Neural cell (in vitro differentiated cells): ENCODE data around the gene TXK. TPM values are rescaled to one million over a fixed set of nuclear protein-coding genes. Genes with fewer than 3 reads are reported as not detected.

Source experiments
- H2AFZ ChIP-seq: fragments of 200-600, 300-800 bp; sonication (generic), shearing (Covaris generic); 2 replicates; pipeline ENCODE4 v1.6.0; 2014; ENCODE audit warnings: low read depth, mild to moderate bottlenecking, antibody characterized with exemption, low read length, moderate library complexity
- H3F3A ChIP-seq: fragments of 200-600 bp; shearing (Covaris generic); 2 replicates; pipeline ENCODE4 v1.6.1; 2016; ENCODE audit warnings: mild to moderate bottlenecking, moderate library complexity, mixed read lengths, antibody characterized with exemption, low read length; ENCODE audit not compliant: insufficient read depth, poor library complexity, severe bottlenecking
- H3K27ac ChIP-seq: fragments of 200-600, 300-800 bp; sonication (generic), shearing (Covaris generic); 2 replicates; pipeline ENCODE4 v1.5.1; 2014; ENCODE audit warnings: mild to moderate bottlenecking, low read length, moderate library complexity
- H3K27me3 ChIP-seq: fragments of 300-800, 200-600 bp; sonication (generic), shearing (Covaris generic); 2 replicates; pipeline ENCODE4 v1.6.0; 2014; ENCODE audit warnings: mild to moderate bottlenecking, low read depth, low read length, moderate library complexity; ENCODE audit not compliant: insufficient read depth
- H3K36me3 ChIP-seq: fragments of 300-800, 200-600 bp; sonication (generic), shearing (Covaris generic); 2 replicates; pipeline ENCODE4 v1.5.1; 2014; ENCODE audit warnings: mild to moderate bottlenecking, antibody characterized with exemption, low read length, moderate library complexity; ENCODE audit not compliant: insufficient read depth
- H3K4me2 ChIP-seq: fragments of 300-800, 200-600 bp; sonication (generic), shearing (Covaris generic); 2 replicates; pipeline ENCODE4 v1.6.0; 2014; ENCODE audit warnings: mild to moderate bottlenecking, low read length
- H3K4me3 ChIP-seq: fragments of 300-800, 200-600 bp; sonication (generic), shearing (Covaris generic); 2 replicates; pipeline ENCODE4 v1.5.1; 2014; ENCODE audit warnings: mild to moderate bottlenecking, low read length, moderate library complexity
- H3K79me2 ChIP-seq: fragments of 200-600 bp; shearing (Covaris generic); replicated peaks from 2 replicates; pipeline ENCODE4 v1.6.0; 2014; ENCODE audit warnings: mild to moderate bottlenecking, low read length, moderate library complexity; ENCODE audit not compliant: insufficient read depth
- H3K9ac ChIP-seq: fragments of 300-800, 200-600 bp; sonication (generic), shearing (Covaris generic); 2 replicates; pipeline ENCODE4 v1.6.1; 2016; ENCODE audit warnings: mild to moderate bottlenecking, low read length, mixed read lengths
- H3K9me2 ChIP-seq: fragments of 200-600 bp; shearing (Covaris generic); 2 replicates; pipeline ENCODE4 v1.6.1; 2016; ENCODE audit warnings: mild to moderate bottlenecking, low read length, mixed read lengths; ENCODE audit not compliant: insufficient read depth
- H3K9me3 ChIP-seq: fragments of 200-600, 300-800 bp; sonication (generic), shearing (Covaris generic); 2 replicates; pipeline ENCODE4 v1.6.1; 2016; ENCODE audit warnings: mild to moderate bottlenecking, mixed run types, low read length, moderate library complexity, mixed read lengths
- H4K20me1 ChIP-seq: fragments of 200-600 bp; shearing (Covaris generic); 2 replicates; pipeline ENCODE4 v1.6.1; 2016; ENCODE audit warnings: mild to moderate bottlenecking, mixed run types; ENCODE audit not compliant: insufficient read depth
- CTCF ChIP-seq: fragments of 450-650 bp; IDR thresholded peaks from 2 replicates; pipeline ENCODE4 v1.5.1; 2014; ENCODE audit warnings: antibody characterized with exemption, mild to moderate bottlenecking, moderate library complexity; ENCODE audit not compliant: poor library complexity, severe bottlenecking
- EP300 ChIP-seq: fragments of 450-650 bp; conservative IDR thresholded peaks from 2 replicates; pipeline ENCODE4 v1.6.1; 2014; ENCODE audit warnings: antibody characterized with exemption, mild to moderate bottlenecking, moderate library complexity; ENCODE audit not compliant: poor library complexity, severe bottlenecking
- EZH2 ChIP-seq: fragments of 200-600, 300-800 bp; shearing (Covaris generic), sonication (generic); IDR thresholded peaks from 2 replicates; pipeline ENCODE4 v1.6.1; 2014; ENCODE audit warnings: antibody characterized with exemption, low read length, borderline replicate concordance, mild to moderate bottlenecking; ENCODE audit not compliant: insufficient read depth, poor library complexity, severe bottlenecking
- MXI1 ChIP-seq: fragments of 450-650 bp; conservative IDR thresholded peaks from 2 replicates; pipeline ENCODE4 v1.6.1; 2014; ENCODE audit warnings: antibody characterized with exemption, mild to moderate bottlenecking; ENCODE audit not compliant: poor library complexity, severe bottlenecking
- POLR2AphosphoS5 ChIP-seq: IDR thresholded peaks from 2 replicates; pipeline ENCODE4 v1.6.1; 2012
- RAD21 ChIP-seq: fragments of 450-650 bp; conservative IDR thresholded peaks from 2 replicates; pipeline ENCODE4 v1.6.1; 2014; ENCODE audit warnings: antibody characterized with exemption, mild to moderate bottlenecking, moderate library complexity
- REST ChIP-seq: IDR thresholded peaks from 2 replicates; pipeline ENCODE4 v1.6.1; 2012; ENCODE audit warnings: borderline replicate concordance
- SMC3 ChIP-seq: fragments of 450-650 bp; conservative IDR thresholded peaks from 2 replicates; pipeline ENCODE4 v1.6.1; 2014; ENCODE audit warnings: antibody characterized with exemption, mild to moderate bottlenecking, moderate library complexity; ENCODE audit not compliant: poor library complexity
- TAF1 ChIP-seq: IDR thresholded peaks from 2 replicates; pipeline ENCODE4 v1.6.1; 2012; ENCODE audit warnings: low read depth
- polyA plus RNA-seq: library from polyadenylated mRNA; depleted of rRNA; stranded (reverse); fragments of >200 nt; gene quantifications from 2 replicates; pipeline ENCODE4 v1.2.3, GENCODE V29; 2014

The TXK gene
- polyA plus RNA-seq, 1 donor from 2014 or later, result not detected

- Histone ChIP-seq H3K36me3 (no peaks in the 10 kb centered on the region), H3K79me2 (no peaks in the 10 kb centered on the region), H3K27ac (no peak overlapping the region), H2AFZ (no peak overlapping the region), H3K4me3 (no peak overlapping the region), H3K9me2 (no peaks in the 10 kb centered on the region), H3K9ac (no peak overlapping the region), H3K27me3 (no peaks in the 10 kb centered on the region), H3K4me2 (no peak overlapping the region), H3F3A (no peaks in the 10 kb centered on the region), H4K20me1 (no peaks in the 10 kb centered on the region), H3K9me3 (peaks cover 12% of the 10 kb centered on the region)
- TF ChIP-seq CTCF (no peak), RAD21 (no peak), MXI1 (no peak), REST (no peak), SMC3 (no peak), EP300 (no peak), EZH2 (no peak), POLR2AphosphoS5 (no peak), TAF1 (no peak)
Measured at GRCh38 chr4:48152259-48152658, 18.2 kb upstream of the TXK start.

GRCh38 chr4:48149827-48150370, 15.8 kb upstream of the TXK start:
- no peak for TF ChIP-seq REST
- no peak for TF ChIP-seq SMC3
- TF ChIP-seq TAF1, result no peak
- no peak for TF ChIP-seq EZH2
- TF ChIP-seq MXI1, result no peak
- TF ChIP-seq RAD21, result no peak
- no peak for TF ChIP-seq EP300
- no peak overlapping the region for H3K4me3 ChIP-seq
- no peak overlapping the region for H3K4me2 ChIP-seq
- peaks cover 2% of the 10 kb centered on the region for H3K9me3 ChIP-seq
- no peak overlapping the region for H3K9ac ChIP-seq
- no peaks in the 10 kb centered on the region for H3F3A ChIP-seq
- no peaks in the 10 kb centered on the region for H3K27me3 ChIP-seq
- H4K20me1 ChIP-seq, result no peaks in the 10 kb centered on the region
- no peaks in the 10 kb centered on the region for H3K36me3 ChIP-seq
- no peak overlapping the region for H2AFZ ChIP-seq
- no peaks in the 10 kb centered on the region for H3K9me2 ChIP-seq
- no peak overlapping the region for H3K27ac ChIP-seq
- no peaks in the 10 kb centered on the region for H3K79me2 ChIP-seq
